ENCODE data around the gene ANKRD65.

The ANKRD65 gene

GRCh38 chr1:1399187-1399871 is 21.7 kb downstream of the ANKRD65 start, which contains the start of gene CCNL2:
Gene CCNL2 (minus strand): TSS chr1:1399335. CDS start chr1:1399306, 29 bp downstream.
- peaks cover 7% of the 10 kb centered on the region for H3K4me1 ChIP-seq (ENCODE audit: control insufficient read depth, insufficient read depth, low read length)
- peak within 1 kb of the TSS; percentile 91 for H3K27ac ChIP-seq (ENCODE audit: low read depth, low read length)
- H3K27me3 ChIP-seq (ENCODE audit: control insufficient read depth, insufficient read depth, low read length): no peaks in the 10 kb centered on the region
- no peaks in the 10 kb centered on the region for H3K9me3 ChIP-seq (ENCODE audit: control insufficient read depth, insufficient read depth, low read length)
- H3K9ac ChIP-seq (ENCODE audit: low read depth, low read length): peak within 1 kb of the TSS; percentile 96
- peaks cover 68% of the 10 kb centered on the region for H3K36me3 ChIP-seq (ENCODE audit: control insufficient read depth, insufficient read depth, low read length)
- peak within 1 kb of the TSS; percentile 84 for H3K4me3 ChIP-seq (ENCODE audit: low read depth, low read length)

- Histone ChIP-seq H3K9ac (ENCODE audit: low read depth, low read length) (peak overlapping the region; percentile 96), H3K36me3 (ENCODE audit: control insufficient read depth, insufficient read depth, low read length) (peaks cover 71% of the 10 kb centered on the region), H3K27me3 (ENCODE audit: control insufficient read depth, insufficient read depth, low read length) (no peaks in the 10 kb centered on the region), H3K4me3 (ENCODE audit: low read depth, low read length) (peak overlapping the region; percentile 84), H3K4me1 (ENCODE audit: control insufficient read depth, insufficient read depth, low read length) (peaks cover 7% of the 10 kb centered on the region), H3K27ac (ENCODE audit: low read depth, low read length) (peak overlapping the region; percentile 91), H3K9me3 (ENCODE audit: control insufficient read depth, insufficient read depth, low read length) (no peaks in the 10 kb centered on the region)
These were observed 22.3 kb downstream of the ANKRD65 start for GRCh38 chr1:1398677-1399186.

GRCh38 chr1:1397839-1398523 is 23.1 kb downstream of the ANKRD65 start:
- no peaks in the 10 kb centered on the region for H3K9me3 ChIP-seq (ENCODE audit: control insufficient read depth, insufficient read depth, low read length)
- H3K27ac ChIP-seq (ENCODE audit: low read depth, low read length): peak overlapping the region; percentile 91
- H3K36me3 ChIP-seq (ENCODE audit: control insufficient read depth, insufficient read depth, low read length): peaks cover 71% of the 10 kb centered on the region
- H3K4me3 ChIP-seq (ENCODE audit: low read depth, low read length): peak overlapping the region; percentile 84
- peak overlapping the region; percentile 96 for H3K9ac ChIP-seq (ENCODE audit: low read depth, low read length)
- peaks cover 7% of the 10 kb centered on the region for H3K4me1 ChIP-seq (ENCODE audit: control insufficient read depth, insufficient read depth, low read length)
- H3K27me3 ChIP-seq (ENCODE audit: control insufficient read depth, insufficient read depth, low read length): no peaks in the 10 kb centered on the region

GRCh38 chr1:1395166-1395565 is 25.9 kb downstream of the ANKRD65 start:
- H3K27me3 ChIP-seq (ENCODE audit: control insufficient read depth, insufficient read depth, low read length): no peaks in the 10 kb centered on the region
- peaks cover 7% of the 10 kb centered on the region for H3K4me1 ChIP-seq (ENCODE audit: control insufficient read depth, insufficient read depth, low read length)
- no peak overlapping the region for H3K4me3 ChIP-seq (ENCODE audit: low read depth, low read length)
- no peaks in the 10 kb centered on the region for H3K9me3 ChIP-seq (ENCODE audit: control insufficient read depth, insufficient read depth, low read length)
- H3K9ac ChIP-seq (ENCODE audit: low read depth, low read length): no peak overlapping the region
- no peak overlapping the region for H3K27ac ChIP-seq (ENCODE audit: low read depth, low read length)
- H3K36me3 ChIP-seq (ENCODE audit: control insufficient read depth, insufficient read depth, low read length): peaks cover 72% of the 10 kb centered on the region

GRCh38 chr1:1394116-1394515 is 27.0 kb downstream of the ANKRD65 start:
- H3K9ac ChIP-seq (ENCODE audit: low read depth, low read length): no peak overlapping the region
- H3K4me3 ChIP-seq (ENCODE audit: low read depth, low read length): no peak overlapping the region
- peaks cover 83% of the 10 kb centered on the region for H3K36me3 ChIP-seq (ENCODE audit: control insufficient read depth, insufficient read depth, low read length)
- no peaks in the 10 kb centered on the region for H3K27me3 ChIP-seq (ENCODE audit: control insufficient read depth, insufficient read depth, low read length)
- no peaks in the 10 kb centered on the region for H3K9me3 ChIP-seq (ENCODE audit: control insufficient read depth, insufficient read depth, low read length)
- peaks cover 7% of the 10 kb centered on the region for H3K4me1 ChIP-seq (ENCODE audit: control insufficient read depth, insufficient read depth, low read length)
- no peak overlapping the region for H3K27ac ChIP-seq (ENCODE audit: low read depth, low read length)

GRCh38 chr1:1393428-1393827 is 27.6 kb downstream of the ANKRD65 start:
- Histone ChIP-seq H3K4me1 (ENCODE audit: control insufficient read depth, insufficient read depth, low read length) (peaks cover 7% of the 10 kb centered on the region), H3K9ac (ENCODE audit: low read depth, low read length) (no peak overlapping the region)

GRCh38 chr1:1393014-1393413 is 28.1 kb downstream of the ANKRD65 start:
- peaks cover 88% of the 10 kb centered on the region for H3K36me3 ChIP-seq (ENCODE audit: control insufficient read depth, insufficient read depth, low read length)
- H3K27ac ChIP-seq (ENCODE audit: low read depth, low read length): no peak overlapping the region
- no peak overlapping the region for H3K9ac ChIP-seq (ENCODE audit: low read depth, low read length)
- no peak overlapping the region for H3K4me3 ChIP-seq (ENCODE audit: low read depth, low read length)
- H3K27me3 ChIP-seq (ENCODE audit: control insufficient read depth, insufficient read depth, low read length): no peaks in the 10 kb centered on the region
- peaks cover 3% of the 10 kb centered on the region for H3K4me1 ChIP-seq (ENCODE audit: control insufficient read depth, insufficient read depth, low read length)
- no peaks in the 10 kb centered on the region for H3K9me3 ChIP-seq (ENCODE audit: control insufficient read depth, insufficient read depth, low read length)

More at GRCh38 chr1:1393428-1393827, 27.6 kb downstream of the ANKRD65 start:
- H3K27me3 ChIP-seq (ENCODE audit: control insufficient read depth, insufficient read depth, low read length): no peaks in the 10 kb centered on the region
- no peaks in the 10 kb centered on the region for H3K9me3 ChIP-seq (ENCODE audit: control insufficient read depth, insufficient read depth, low read length)
- H3K36me3 ChIP-seq (ENCODE audit: control insufficient read depth, insufficient read depth, low read length): peaks cover 88% of the 10 kb centered on the region
- no peak overlapping the region for H3K27ac ChIP-seq (ENCODE audit: low read depth, low read length)
- no peak overlapping the region for H3K4me3 ChIP-seq (ENCODE audit: low read depth, low read length)

- H3K4me3 ChIP-seq (ENCODE audit: low read depth, low read length): no peak overlapping the region
- no peak overlapping the region for H3K9ac ChIP-seq (ENCODE audit: low read depth, low read length)
- no peaks in the 10 kb centered on the region for H3K4me1 ChIP-seq (ENCODE audit: control insufficient read depth, insufficient read depth, low read length)
- H3K9me3 ChIP-seq (ENCODE audit: control insufficient read depth, insufficient read depth, low read length): no peaks in the 10 kb centered on the region
- no peaks in the 10 kb centered on the region for H3K27me3 ChIP-seq (ENCODE audit: control insufficient read depth, insufficient read depth, low read length)
- H3K27ac ChIP-seq (ENCODE audit: low read depth, low read length): no peak overlapping the region
- peaks cover 94% of the 10 kb centered on the region for H3K36me3 ChIP-seq (ENCODE audit: control insufficient read depth, insufficient read depth, low read length)
These were observed 29.9 kb downstream of the ANKRD65 start for GRCh38 chr1:1391225-1391624.

- Histone ChIP-seq H3K9ac (ENCODE audit: low read depth, low read length) (no peak overlapping the region), H3K4me1 (ENCODE audit: control insufficient read depth, insufficient read depth, low read length) (no peaks in the 10 kb centered on the region), H3K27ac (ENCODE audit: low read depth, low read length) (no peak overlapping the region), H3K36me3 (ENCODE audit: control insufficient read depth, insufficient read depth, low read length) (peaks cover 96% of the 10 kb centered on the region), H3K4me3 (ENCODE audit: low read depth, low read length) (no peak overlapping the region), H3K9me3 (ENCODE audit: control insufficient read depth, insufficient read depth, low read length) (no peaks in the 10 kb centered on the region), H3K27me3 (ENCODE audit: control insufficient read depth, insufficient read depth, low read length) (no peaks in the 10 kb centered on the region)
These were observed 30.4 kb downstream of the ANKRD65 start for GRCh38 chr1:1390675-1391074.

- no peaks in the 10 kb centered on the region for H3K9me3 ChIP-seq (ENCODE audit: control insufficient read depth, insufficient read depth, low read length)
- H3K27ac ChIP-seq (ENCODE audit: low read depth, low read length): no peak overlapping the region
- peaks cover 77% of the 10 kb centered on the region for H3K36me3 ChIP-seq (ENCODE audit: control insufficient read depth, insufficient read depth, low read length)
These were observed 33.0 kb downstream of the ANKRD65 start for GRCh38 chr1:1388078-1388472.

More at GRCh38 chr1:1388078-1388472, 33.0 kb downstream of the ANKRD65 start:
- H3K4me1 ChIP-seq (ENCODE audit: control insufficient read depth, insufficient read depth, low read length): no peaks in the 10 kb centered on the region
- H3K4me3 ChIP-seq (ENCODE audit: low read depth, low read length): no peak overlapping the region
- no peak overlapping the region for H3K9ac ChIP-seq (ENCODE audit: low read depth, low read length)
- no peaks in the 10 kb centered on the region for H3K27me3 ChIP-seq (ENCODE audit: control insufficient read depth, insufficient read depth, low read length)
